Measurements from ENCODE around the gene C1QTNF3.

C1QTNF3 gene

GRCh38 chr5:34064656-34065055, 21.6 kb upstream of the C1QTNF3 start:
- H3K9me3 ChIP-seq (ENCODE audit: control insufficient read depth, insufficient read depth, low read length), result peaks cover 4% of the 10 kb centered on the region; the same call in 1 of the 2 replicates
- H3K4me3 ChIP-seq (ENCODE audit: low read depth, low read length), result no peak overlapping the region
- H3K27ac ChIP-seq (ENCODE audit: low read depth, low read length), result no peak overlapping the region
- H3K36me3 ChIP-seq (ENCODE audit: control insufficient read depth, insufficient read depth, low read length), result no peaks in the 10 kb centered on the region
- H3K4me1 ChIP-seq (ENCODE audit: control insufficient read depth, insufficient read depth, low read length), result no peaks in the 10 kb centered on the region
- H3K9ac ChIP-seq (ENCODE audit: low read depth, low read length), result no peak overlapping the region
- H3K27me3 ChIP-seq (ENCODE audit: control insufficient read depth, insufficient read depth, low read length), result no peaks in the 10 kb centered on the region

- no peaks in the 10 kb centered on the region for H3K27me3 ChIP-seq (ENCODE audit: control insufficient read depth, insufficient read depth, low read length)
- no peak overlapping the region for H3K27ac ChIP-seq (ENCODE audit: low read depth, low read length)
- no peak overlapping the region for H3K9ac ChIP-seq (ENCODE audit: low read depth, low read length)
- peaks cover 4% of the 10 kb centered on the region; the same call in 1 of the 2 replicates for H3K9me3 ChIP-seq (ENCODE audit: control insufficient read depth, insufficient read depth, low read length)
- no peaks in the 10 kb centered on the region for H3K36me3 ChIP-seq (ENCODE audit: control insufficient read depth, insufficient read depth, low read length)
- H3K4me1 ChIP-seq (ENCODE audit: control insufficient read depth, insufficient read depth, low read length), result no peaks in the 10 kb centered on the region
- no peak overlapping the region for H3K4me3 ChIP-seq (ENCODE audit: low read depth, low read length)
Measured at GRCh38 chr5:34062419-34062818, 19.4 kb upstream of the C1QTNF3 start.

GRCh38 chr5:34061993-34062392, 19.0 kb upstream of the C1QTNF3 start:
- Histone ChIP-seq H3K36me3 (ENCODE audit: control insufficient read depth, insufficient read depth, low read length) (no peaks in the 10 kb centered on the region), H3K27me3 (ENCODE audit: control insufficient read depth, insufficient read depth, low read length) (no peaks in the 10 kb centered on the region), H3K9me3 (ENCODE audit: control insufficient read depth, insufficient read depth, low read length) (peaks cover 4% of the 10 kb centered on the region; the same call in 1 of the 2 replicates), H3K4me1 (ENCODE audit: control insufficient read depth, insufficient read depth, low read length) (no peaks in the 10 kb centered on the region), H3K4me3 (ENCODE audit: low read depth, low read length) (no peak overlapping the region), H3K9ac (ENCODE audit: low read depth, low read length) (no peak overlapping the region), H3K27ac (ENCODE audit: low read depth, low read length) (no peak overlapping the region)

- Histone ChIP-seq H3K4me1 (ENCODE audit: control insufficient read depth, insufficient read depth, low read length) (no peaks in the 10 kb centered on the region), H3K27me3 (ENCODE audit: control insufficient read depth, insufficient read depth, low read length) (no peaks in the 10 kb centered on the region), H3K9me3 (ENCODE audit: control insufficient read depth, insufficient read depth, low read length) (peaks cover 4% of the 10 kb centered on the region; the same call in 1 of the 2 replicates), H3K9ac (ENCODE audit: low read depth, low read length) (no peak overlapping the region), H3K4me3 (ENCODE audit: low read depth, low read length) (no peak overlapping the region), H3K36me3 (ENCODE audit: control insufficient read depth, insufficient read depth, low read length) (no peaks in the 10 kb centered on the region), H3K27ac (ENCODE audit: low read depth, low read length) (no peak overlapping the region)
Measured at GRCh38 chr5:34059977-34060376, 17.0 kb upstream of the C1QTNF3 start.

GRCh38 chr5:34058532-34058931, 15.5 kb upstream of the C1QTNF3 start:
- no peaks in the 10 kb centered on the region for H3K27me3 ChIP-seq (ENCODE audit: control insufficient read depth, insufficient read depth, low read length)
- no peaks in the 10 kb centered on the region for H3K36me3 ChIP-seq (ENCODE audit: control insufficient read depth, insufficient read depth, low read length)
- H3K4me1 ChIP-seq (ENCODE audit: control insufficient read depth, insufficient read depth, low read length), result no peaks in the 10 kb centered on the region
- no peak overlapping the region for H3K4me3 ChIP-seq (ENCODE audit: low read depth, low read length)
- H3K9me3 ChIP-seq (ENCODE audit: control insufficient read depth, insufficient read depth, low read length), result peaks cover 4% of the 10 kb centered on the region; the same call in 1 of the 2 replicates
- H3K9ac ChIP-seq (ENCODE audit: low read depth, low read length), result no peak overlapping the region
- no peak overlapping the region for H3K27ac ChIP-seq (ENCODE audit: low read depth, low read length)

- H3K27ac ChIP-seq (ENCODE audit: low read depth, low read length), result no peak overlapping the region
- H3K27me3 ChIP-seq (ENCODE audit: control insufficient read depth, insufficient read depth, low read length), result no peaks in the 10 kb centered on the region
- H3K4me3 ChIP-seq (ENCODE audit: low read depth, low read length), result no peak overlapping the region
- no peaks in the 10 kb centered on the region for H3K36me3 ChIP-seq (ENCODE audit: control insufficient read depth, insufficient read depth, low read length)
- H3K9ac ChIP-seq (ENCODE audit: low read depth, low read length), result no peak overlapping the region
- no peaks in the 10 kb centered on the region for H3K4me1 ChIP-seq (ENCODE audit: control insufficient read depth, insufficient read depth, low read length)
- H3K9me3 ChIP-seq (ENCODE audit: control insufficient read depth, insufficient read depth, low read length), result peaks cover 4% of the 10 kb centered on the region; the same call in 1 of the 2 replicates
Measured at GRCh38 chr5:34057569-34057968, 14.6 kb upstream of the C1QTNF3 start.

GRCh38 chr5:34057118-34057517, 14.1 kb upstream of the C1QTNF3 start:
- Histone ChIP-seq H3K27me3 (ENCODE audit: control insufficient read depth, insufficient read depth, low read length) (no peaks in the 10 kb centered on the region), H3K9ac (ENCODE audit: low read depth, low read length) (no peak overlapping the region), H3K4me3 (ENCODE audit: low read depth, low read length) (no peak overlapping the region), H3K27ac (ENCODE audit: low read depth, low read length) (no peak overlapping the region), H3K36me3 (ENCODE audit: control insufficient read depth, insufficient read depth, low read length) (no peaks in the 10 kb centered on the region), H3K4me1 (ENCODE audit: control insufficient read depth, insufficient read depth, low read length) (no peaks in the 10 kb centered on the region), H3K9me3 (ENCODE audit: control insufficient read depth, insufficient read depth, low read length) (peaks cover 4% of the 10 kb centered on the region; the same call in 1 of the 2 replicates)

GRCh38 chr5:34055667-34056066, 12.7 kb upstream of the C1QTNF3 start:
- H3K9me3 ChIP-seq (ENCODE audit: control insufficient read depth, insufficient read depth, low read length), result no peaks in the 10 kb centered on the region

GRCh38 chr5:34054400-34054729, 11.4 kb upstream of the C1QTNF3 start:
- no peak overlapping the region for H3K27ac ChIP-seq (ENCODE audit: low read depth, low read length)
- H3K9ac ChIP-seq (ENCODE audit: low read depth, low read length), result no peak overlapping the region
- H3K36me3 ChIP-seq (ENCODE audit: control insufficient read depth, insufficient read depth, low read length), result no peaks in the 10 kb centered on the region
- no peak overlapping the region for H3K4me3 ChIP-seq (ENCODE audit: low read depth, low read length)
- no peaks in the 10 kb centered on the region for H3K27me3 ChIP-seq (ENCODE audit: control insufficient read depth, insufficient read depth, low read length)
- H3K9me3 ChIP-seq (ENCODE audit: control insufficient read depth, insufficient read depth, low read length), result no peaks in the 10 kb centered on the region
- no peaks in the 10 kb centered on the region for H3K4me1 ChIP-seq (ENCODE audit: control insufficient read depth, insufficient read depth, low read length)

More at GRCh38 chr5:34055667-34056066, 12.7 kb upstream of the C1QTNF3 start:
- H3K4me3 ChIP-seq (ENCODE audit: low read depth, low read length), result no peak overlapping the region
- H3K27ac ChIP-seq (ENCODE audit: low read depth, low read length), result no peak overlapping the region
- H3K9ac ChIP-seq (ENCODE audit: low read depth, low read length), result no peak overlapping the region
- H3K27me3 ChIP-seq (ENCODE audit: control insufficient read depth, insufficient read depth, low read length), result no peaks in the 10 kb centered on the region
- H3K4me1 ChIP-seq (ENCODE audit: control insufficient read depth, insufficient read depth, low read length), result no peaks in the 10 kb centered on the region
- no peaks in the 10 kb centered on the region for H3K36me3 ChIP-seq (ENCODE audit: control insufficient read depth, insufficient read depth, low read length)

- Histone ChIP-seq H3K9me3 (ENCODE audit: control insufficient read depth, insufficient read depth, low read length) (no peaks in the 10 kb centered on the region), H3K9ac (ENCODE audit: low read depth, low read length) (no peak overlapping the region), H3K4me3 (ENCODE audit: low read depth, low read length) (no peak overlapping the region), H3K27ac (ENCODE audit: low read depth, low read length) (no peak overlapping the region), H3K4me1 (ENCODE audit: control insufficient read depth, insufficient read depth, low read length) (no peaks in the 10 kb centered on the region), H3K36me3 (ENCODE audit: control insufficient read depth, insufficient read depth, low read length) (no peaks in the 10 kb centered on the region), H3K27me3 (ENCODE audit: control insufficient read depth, insufficient read depth, low read length) (no peaks in the 10 kb centered on the region)
Measured at GRCh38 chr5:34053571-34054399, 10.8 kb upstream of the C1QTNF3 start.

- no peaks in the 10 kb centered on the region for H3K27me3 ChIP-seq (ENCODE audit: control insufficient read depth, insufficient read depth, low read length)
- no peaks in the 10 kb centered on the region for H3K9me3 ChIP-seq (ENCODE audit: control insufficient read depth, insufficient read depth, low read length)
- H3K4me1 ChIP-seq (ENCODE audit: control insufficient read depth, insufficient read depth, low read length), result no peaks in the 10 kb centered on the region
- no peak overlapping the region for H3K27ac ChIP-seq (ENCODE audit: low read depth, low read length)
- no peak overlapping the region for H3K4me3 ChIP-seq (ENCODE audit: low read depth, low read length)
- no peaks in the 10 kb centered on the region for H3K36me3 ChIP-seq (ENCODE audit: control insufficient read depth, insufficient read depth, low read length)
- no peak overlapping the region for H3K9ac ChIP-seq (ENCODE audit: low read depth, low read length)
Measured at GRCh38 chr5:34053133-34053532, 10.1 kb upstream of the C1QTNF3 start.

Measured in HUES48 (cell line).